ENCODE results near the gene TTC19. TPM values are rescaled to one million over a fixed set of nuclear protein-coding genes. Genes with fewer than 3 reads are reported as not detected.

TTC19 gene
- polyA plus RNA-seq (2013): 17.6 and 18.4 TPM in 2 replicates

DNA sequence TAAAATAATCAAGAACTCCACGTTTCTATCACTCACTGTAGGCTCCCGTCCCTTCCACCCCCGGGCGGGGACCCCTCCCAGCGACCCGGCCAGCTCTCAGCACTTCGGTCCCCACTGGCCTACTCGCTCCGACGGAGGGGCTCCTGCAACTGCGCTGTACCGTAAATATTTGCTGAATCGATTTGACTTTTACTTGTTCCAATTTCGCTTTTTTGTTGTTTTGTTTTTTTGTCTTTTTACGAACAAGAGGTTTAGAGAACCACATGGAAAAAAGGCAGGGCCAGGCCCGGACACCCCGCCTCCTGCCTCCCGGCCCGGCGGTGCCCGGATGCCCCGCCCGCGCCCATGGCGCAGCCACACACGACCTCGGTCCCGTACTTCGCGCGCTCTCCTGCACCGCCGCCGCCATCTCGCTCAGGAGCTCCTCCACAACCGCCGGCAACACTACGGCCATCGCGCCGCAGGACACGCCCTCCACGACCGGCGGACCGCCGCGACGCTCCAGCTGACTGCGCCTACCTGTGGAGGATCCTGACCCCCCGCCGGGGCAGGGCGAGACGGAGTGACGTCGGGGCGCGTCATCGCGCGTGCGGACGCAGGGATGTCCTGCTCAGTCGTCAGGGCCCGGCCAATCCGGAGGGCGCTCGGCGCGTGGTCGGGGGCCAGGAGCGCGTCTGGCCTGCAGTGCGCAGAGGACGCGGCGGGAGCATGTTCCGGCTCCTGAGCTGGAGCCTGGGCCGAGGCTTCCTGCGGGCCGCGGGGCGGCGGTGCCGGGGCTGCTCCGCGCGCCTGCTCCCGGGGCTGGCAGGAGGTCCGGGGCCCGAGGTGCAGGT, at the start of gene TTC19, which contains the start of gene ZSWIM7:
TSS of gene TTC19 (plus strand) at position 684 of the 833 bp plus-strand sequence. CDS start at position 709, 25 bp downstream.
TSS of gene ZSWIM7 (minus strand) at position 564 of the 833 bp plus-strand sequence. CDS start at position 454, 110 bp downstream.
- no CpG with 5 or more reads among the region's 91 CpGs for WGBS (ENCODE audit: extremely low coverage, insufficient coverage, insufficient read length)

DNA sequence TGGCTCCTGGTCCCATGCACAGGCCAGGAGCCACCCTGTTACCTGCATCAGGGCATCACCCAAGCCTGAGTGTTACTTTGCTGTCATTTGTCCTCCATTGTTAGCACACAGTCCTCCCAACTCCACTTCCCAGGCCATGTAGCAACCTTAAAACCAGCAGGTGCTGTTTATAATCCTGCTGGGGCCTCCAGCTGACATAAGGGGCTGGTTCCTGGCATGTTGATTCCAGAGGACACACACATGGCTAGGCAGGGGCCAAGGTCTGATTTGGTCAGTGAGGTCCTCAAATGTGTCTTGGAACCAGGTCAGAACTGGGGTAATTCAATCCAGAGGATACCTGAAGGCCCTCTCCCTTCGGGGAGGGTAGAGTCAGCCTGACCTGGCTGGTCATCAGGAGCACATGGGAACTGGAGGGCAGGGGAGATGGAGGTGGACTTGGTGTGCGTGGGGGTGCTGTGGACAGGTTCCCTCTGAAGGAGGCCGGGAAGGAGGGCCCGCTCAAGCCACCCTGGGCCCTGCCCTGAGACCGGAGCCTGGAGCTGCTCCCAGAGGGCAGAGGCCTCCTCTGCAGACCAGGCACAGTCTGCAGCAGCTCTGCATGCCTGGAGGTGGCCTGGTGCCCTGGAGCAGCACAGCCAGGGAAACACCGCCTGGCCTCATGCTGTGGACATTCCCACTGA, 48.1 kb upstream of the TTC19 start:
- Histone ChIP-seq H3K18ac (ENCODE audit: low read length) (no peak overlapping the region), H3K79me2 (ENCODE audit: control insufficient read depth, insufficient read depth, low read length, poor library complexity) (no peaks in the 10 kb centered on the region), H3K27ac (ENCODE audit: low read depth, low read length) (no peak overlapping the region), H2BK5ac (ENCODE audit: low read depth, low read length, poor library complexity) (no peak overlapping the region), H3K4me3 (ENCODE audit: low read depth, low read length) (no peak overlapping the region), H3K9me3 (ENCODE audit: insufficient read depth, low read depth, low read length) (peaks cover 3% of the 10 kb centered on the region), H3K4ac (ENCODE audit: low read depth, low read length) (no peak overlapping the region), H3K14ac (ENCODE audit: low read length) (no peak overlapping the region), H2AFZ (ENCODE audit: insufficient read depth, low read length, poor library complexity) (no peak overlapping the region), H4K8ac (ENCODE audit: low read depth, low read length) (no peak overlapping the region), H3K36me3 (ENCODE audit: control insufficient read depth in 1 of 2, insufficient read depth in 2 of 2, low read length in 2 of 2) (peaks cover 5 to 8% of the 10 kb centered on the region in 2 experiments), H3K4me2 (ENCODE audit: low read length) (no peak overlapping the region), H3K27me3 (ENCODE audit: insufficient read depth, low read length) (no peaks in the 10 kb centered on the region), H4K12ac (ENCODE audit: low read depth, low read length) (no peak overlapping the region), H2AK5ac (ENCODE audit: low read length) (no peak overlapping the region), H2BK120ac (ENCODE audit: insufficient read depth, low read length, poor library complexity) (no peak overlapping the region), H2BK12ac (ENCODE audit: low read length) (no peak overlapping the region), H3K4me1 (ENCODE audit: control insufficient read depth in 1 of 2, insufficient read depth in 2 of 2, low read length in 2 of 2) (peaks cover 10 to 15% of the 10 kb centered on the region in 2 experiments), H3K9ac (ENCODE audit: low read length) (no peak overlapping the region), H4K91ac (ENCODE audit: low read depth, low read length) (no peak overlapping the region), H3K23ac (ENCODE audit: low read length) (no peak overlapping the region), H3K79me1 (ENCODE audit: low read length) (no peaks in the 10 kb centered on the region)
- WGBS (ENCODE audit: extremely low coverage, insufficient coverage, insufficient read length): no CpG with 5 or more reads among the region's 6 CpGs
- no peak for DNase-seq

More for the DNA sequence above, at the start of gene TTC19, which contains the start of gene ZSWIM7:
- Histone ChIP-seq H3K4me1 (ENCODE audit: control insufficient read depth in 1 of 2, insufficient read depth in 2 of 2, low read length in 2 of 2) (peaks cover 0 to 5% of the 10 kb centered on the region in 2 experiments), H3K9me3 (ENCODE audit: insufficient read depth, low read depth, low read length) (no peaks in the 10 kb centered on the region), H4K12ac (ENCODE audit: low read depth, low read length) (peak within 1 kb of the TSS; percentile 71), H2BK12ac (ENCODE audit: low read length) (no peak within 1 kb of the TSS), H4K91ac (ENCODE audit: low read depth, low read length) (peak within 1 kb of the TSS; percentile 61), H2BK120ac (ENCODE audit: insufficient read depth, low read length, poor library complexity) (peak within 1 kb of the TSS; percentile 64), H3K79me1 (ENCODE audit: low read length) (peaks cover 7% of the 10 kb centered on the region), H3K79me2 (ENCODE audit: control insufficient read depth, insufficient read depth, low read length, poor library complexity) (peaks cover 9% of the 10 kb centered on the region), H3K23ac (ENCODE audit: low read length) (no peak within 1 kb of the TSS), H3K27me3 (ENCODE audit: insufficient read depth, low read length) (no peaks in the 10 kb centered on the region), H2AK5ac (ENCODE audit: low read length) (no peak within 1 kb of the TSS), H4K8ac (ENCODE audit: low read depth, low read length) (peak within 1 kb of the TSS; percentile 83), H2AFZ (ENCODE audit: insufficient read depth, low read length, poor library complexity) (peak within 1 kb of the TSS; percentile 81), H3K14ac (ENCODE audit: low read length) (peak within 1 kb of the TSS; percentile 90), H3K4ac (ENCODE audit: low read depth, low read length) (peak within 1 kb of the TSS; percentile 76), H3K36me3 (ENCODE audit: control insufficient read depth in 1 of 2, insufficient read depth in 2 of 2, low read length in 2 of 2) (peaks cover 10 to 17% of the 10 kb centered on the region in 2 experiments), H3K27ac (ENCODE audit: low read depth, low read length) (peak within 1 kb of the TSS; percentile 88), H3K18ac (ENCODE audit: low read length) (peak within 1 kb of the TSS; percentile 89), H3K4me3 (ENCODE audit: low read depth, low read length) (peak within 1 kb of the TSS; percentile 95), H2BK5ac (ENCODE audit: low read depth, low read length, poor library complexity) (peak within 1 kb of the TSS; percentile 11), H3K4me2 (ENCODE audit: low read length) (peak within 1 kb of the TSS; percentile 88), H3K9ac (ENCODE audit: low read length) (peak within 1 kb of the TSS; percentile 81)
- DNase-seq: peak; percentile 96

- Histone ChIP-seq H4K91ac (ENCODE audit: low read depth, low read length) (no peak overlapping the region), H4K8ac (ENCODE audit: low read depth, low read length) (no peak overlapping the region), H3K18ac (ENCODE audit: low read length) (no peak overlapping the region), H2AFZ (ENCODE audit: insufficient read depth, low read length, poor library complexity) (no peak overlapping the region), H3K27me3 (ENCODE audit: insufficient read depth, low read length) (no peaks in the 10 kb centered on the region), H3K4me1 (ENCODE audit: control insufficient read depth in 1 of 2, insufficient read depth in 2 of 2, low read length in 2 of 2) (peaks cover 5 to 10% of the 10 kb centered on the region in 2 experiments), H2BK12ac (ENCODE audit: low read length) (no peak overlapping the region), H3K9me3 (ENCODE audit: insufficient read depth, low read depth, low read length) (peaks cover 3% of the 10 kb centered on the region), H3K23ac (ENCODE audit: low read length) (no peak overlapping the region), H3K79me1 (ENCODE audit: low read length) (no peaks in the 10 kb centered on the region), H3K27ac (ENCODE audit: low read depth, low read length) (no peak overlapping the region), H3K4ac (ENCODE audit: low read depth, low read length) (no peak overlapping the region), H3K36me3 (ENCODE audit: control insufficient read depth in 1 of 2, insufficient read depth in 2 of 2, low read length in 2 of 2) (peaks cover 5 to 8% of the 10 kb centered on the region in 2 experiments), H3K4me3 (ENCODE audit: low read depth, low read length) (no peak overlapping the region), H2BK5ac (ENCODE audit: low read depth, low read length, poor library complexity) (no peak overlapping the region), H2AK5ac (ENCODE audit: low read length) (no peak overlapping the region), H3K79me2 (ENCODE audit: control insufficient read depth, insufficient read depth, low read length, poor library complexity) (no peaks in the 10 kb centered on the region), H3K14ac (ENCODE audit: low read length) (no peak overlapping the region), H4K12ac (ENCODE audit: low read depth, low read length) (no peak overlapping the region), H3K4me2 (ENCODE audit: low read length) (no peak overlapping the region), H3K9ac (ENCODE audit: low read length) (no peak overlapping the region), H2BK120ac (ENCODE audit: insufficient read depth, low read length, poor library complexity) (no peak overlapping the region)
- no peak for DNase-seq
- WGBS (ENCODE audit: extremely low coverage, insufficient coverage, insufficient read length): no CpG with 5 or more reads among the region's 7 CpGs
Measured at GRCh38 chr17:15952048-15952532, 47.5 kb upstream of the TTC19 start.

GRCh38 chr17:15952916-15953790, 46.5 kb upstream of the TTC19 start:
- Histone ChIP-seq H4K12ac (ENCODE audit: low read depth, low read length) (no peak overlapping the region), H3K23ac (ENCODE audit: low read length) (no peak overlapping the region), H3K27ac (ENCODE audit: low read depth, low read length) (no peak overlapping the region), H3K27me3 (ENCODE audit: insufficient read depth, low read length) (no peaks in the 10 kb centered on the region), H3K4ac (ENCODE audit: low read depth, low read length) (no peak overlapping the region), H2AK5ac (ENCODE audit: low read length) (no peak overlapping the region), H2BK120ac (ENCODE audit: insufficient read depth, low read length, poor library complexity) (no peak overlapping the region), H3K4me2 (ENCODE audit: low read length) (no peak overlapping the region), H2BK12ac (ENCODE audit: low read length) (no peak overlapping the region), H3K4me3 (ENCODE audit: low read depth, low read length) (no peak overlapping the region), H4K91ac (ENCODE audit: low read depth, low read length) (no peak overlapping the region), H3K9me3 (ENCODE audit: insufficient read depth, low read depth, low read length) (peaks cover 3% of the 10 kb centered on the region), H3K79me2 (ENCODE audit: control insufficient read depth, insufficient read depth, low read length, poor library complexity) (no peaks in the 10 kb centered on the region), H4K8ac (ENCODE audit: low read depth, low read length) (no peak overlapping the region), H3K14ac (ENCODE audit: low read length) (no peak overlapping the region), H2AFZ (ENCODE audit: insufficient read depth, low read length, poor library complexity) (no peak overlapping the region), H3K36me3 (ENCODE audit: control insufficient read depth in 1 of 2, insufficient read depth in 2 of 2, low read length in 2 of 2) (peaks cover 5 to 8% of the 10 kb centered on the region in 2 experiments), H2BK5ac (ENCODE audit: low read depth, low read length, poor library complexity) (no peak overlapping the region), H3K18ac (ENCODE audit: low read length) (no peak overlapping the region), H3K79me1 (ENCODE audit: low read length) (no peaks in the 10 kb centered on the region), H3K9ac (ENCODE audit: low read length) (no peak overlapping the region), H3K4me1 (ENCODE audit: control insufficient read depth in 1 of 2, insufficient read depth in 2 of 2, low read length in 2 of 2) (peaks cover 0 to 2% of the 10 kb centered on the region in 2 experiments)
- DNase-seq: no peak
- WGBS (ENCODE audit: extremely low coverage, insufficient coverage, insufficient read length): no CpG with 5 or more reads among the region's 22 CpGs

Measured in trophoblast cell (in vitro differentiated cells and primary cell).